ENCODE data around the gene JARID2. TPM values are rescaled to one million over a fixed set of nuclear protein-coding genes. Genes with fewer than 3 reads are reported as not detected.

Gene JARID2
- polyA plus RNA-seq, 1 donor from 2014 or later = 25.5 TPM

DNA sequence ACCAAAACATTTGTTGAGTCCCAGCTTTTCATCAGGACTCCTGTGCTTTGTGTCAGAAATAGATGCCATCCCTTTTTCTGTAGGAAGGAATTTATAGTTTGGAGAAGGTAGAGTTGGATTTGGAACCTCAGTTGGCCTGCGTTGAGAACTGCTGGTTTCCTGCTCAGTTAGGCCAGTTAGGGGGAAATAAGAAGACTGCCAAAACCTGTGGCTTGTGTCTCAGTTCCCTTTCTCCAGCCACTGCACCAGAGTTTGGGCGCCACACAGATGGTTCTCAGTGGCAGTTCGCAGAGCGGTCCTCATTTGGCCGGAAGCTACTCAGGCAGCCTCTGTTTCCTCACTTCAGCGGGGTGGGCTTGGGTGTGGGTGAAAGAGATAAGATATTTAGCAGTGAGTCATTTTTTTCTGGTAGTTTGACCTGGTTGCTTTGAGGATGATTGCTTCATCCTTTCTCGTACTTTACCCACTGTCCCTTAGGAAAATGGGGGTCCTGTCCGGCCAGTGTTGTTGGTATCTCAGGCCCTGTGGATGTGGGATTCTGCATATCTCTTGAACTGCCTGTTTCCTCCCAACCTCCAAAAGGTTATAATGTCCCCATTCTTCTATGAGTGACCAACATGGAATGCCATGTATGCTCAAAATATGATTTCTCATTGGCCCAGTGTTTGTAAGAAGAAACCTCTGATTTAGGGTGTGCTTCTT lies 53.7 kb downstream of the JARID2 start:
- Histone ChIP-seq H3K36me3 (ENCODE audit: insufficient read depth, low read length) (no peaks in the 10 kb centered on the region), H3K27me3 (ENCODE audit: insufficient read depth, low read depth, low read length) (no peaks in the 10 kb centered on the region), H2AFZ (ENCODE audit: low read depth, low read length) (no peak overlapping the region), H3K9me3 (ENCODE audit: low read length) (no peaks in the 10 kb centered on the region), H3K4me3 (ENCODE audit: low read length) (no peak overlapping the region), H3K27ac (ENCODE audit: low read length) (no peak overlapping the region), H4K20me1 (ENCODE audit: insufficient read depth) (no peaks in the 10 kb centered on the region), H3K9ac (ENCODE audit: low read length) (no peak overlapping the region), H3F3A (ENCODE audit: insufficient read depth, low read length, poor library complexity, severe bottlenecking) (no peaks in the 10 kb centered on the region), H3K79me2 (replicated peaks; ENCODE audit: insufficient read depth, low read length) (peaks cover 48% of the 10 kb centered on the region), H3K4me2 (ENCODE audit: low read length) (no peak overlapping the region), H3K9me2 (ENCODE audit: insufficient read depth, low read length) (no peaks in the 10 kb centered on the region)
- TF ChIP-seq EP300 (conservative IDR thresholded peaks at IDR 0.05; ENCODE audit: poor library complexity, severe bottlenecking) (no peak), SMC3 (conservative IDR thresholded peaks at IDR 0.05; ENCODE audit: poor library complexity) (no peak), TAF1 (IDR thresholded peaks at IDR 0.05; ENCODE audit: low read depth) (no peak), MXI1 (conservative IDR thresholded peaks at IDR 0.05; ENCODE audit: poor library complexity, severe bottlenecking) (no peak), POLR2AphosphoS5 (IDR thresholded peaks at IDR 0.05) (no peak), EZH2 (IDR thresholded peaks at IDR 0.05; ENCODE audit: borderline replicate concordance, insufficient read depth, low read length, poor library complexity, severe bottlenecking) (no peak), RAD21 (conservative IDR thresholded peaks at IDR 0.05) (no peak)
- TF ChIP-seq, protein P1, sequence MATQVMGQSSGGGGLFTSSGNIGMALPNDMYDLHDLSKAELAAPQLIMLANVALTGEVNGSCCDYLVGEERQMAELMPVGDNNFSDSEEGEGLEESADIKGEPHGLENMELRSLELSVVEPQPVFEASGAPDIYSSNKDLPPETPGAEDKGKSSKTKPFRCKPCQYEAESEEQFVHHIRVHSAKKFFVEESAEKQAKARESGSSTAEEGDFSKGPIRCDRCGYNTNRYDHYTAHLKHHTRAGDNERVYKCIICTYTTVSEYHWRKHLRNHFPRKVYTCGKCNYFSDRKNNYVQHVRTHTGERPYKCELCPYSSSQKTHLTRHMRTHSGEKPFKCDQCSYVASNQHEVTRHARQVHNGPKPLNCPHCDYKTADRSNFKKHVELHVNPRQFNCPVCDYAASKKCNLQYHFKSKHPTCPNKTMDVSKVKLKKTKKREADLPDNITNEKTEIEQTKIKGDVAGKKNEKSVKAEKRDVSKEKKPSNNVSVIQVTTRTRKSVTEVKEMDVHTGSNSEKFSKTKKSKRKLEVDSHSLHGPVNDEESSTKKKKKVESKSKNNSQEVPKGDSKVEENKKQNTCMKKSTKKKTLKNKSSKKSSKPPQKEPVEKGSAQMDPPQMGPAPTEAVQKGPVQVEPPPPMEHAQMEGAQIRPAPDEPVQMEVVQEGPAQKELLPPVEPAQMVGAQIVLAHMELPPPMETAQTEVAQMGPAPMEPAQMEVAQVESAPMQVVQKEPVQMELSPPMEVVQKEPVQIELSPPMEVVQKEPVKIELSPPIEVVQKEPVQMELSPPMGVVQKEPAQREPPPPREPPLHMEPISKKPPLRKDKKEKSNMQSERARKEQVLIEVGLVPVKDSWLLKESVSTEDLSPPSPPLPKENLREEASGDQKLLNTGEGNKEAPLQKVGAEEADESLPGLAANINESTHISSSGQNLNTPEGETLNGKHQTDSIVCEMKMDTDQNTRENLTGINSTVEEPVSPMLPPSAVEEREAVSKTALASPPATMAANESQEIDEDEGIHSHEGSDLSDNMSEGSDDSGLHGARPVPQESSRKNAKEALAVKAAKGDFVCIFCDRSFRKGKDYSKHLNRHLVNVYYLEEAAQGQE (IDR thresholded peaks at IDR 0.05; ENCODE audit: borderline replicate concordance) = no peak
- TF ChIP-seq, protein P2, sequence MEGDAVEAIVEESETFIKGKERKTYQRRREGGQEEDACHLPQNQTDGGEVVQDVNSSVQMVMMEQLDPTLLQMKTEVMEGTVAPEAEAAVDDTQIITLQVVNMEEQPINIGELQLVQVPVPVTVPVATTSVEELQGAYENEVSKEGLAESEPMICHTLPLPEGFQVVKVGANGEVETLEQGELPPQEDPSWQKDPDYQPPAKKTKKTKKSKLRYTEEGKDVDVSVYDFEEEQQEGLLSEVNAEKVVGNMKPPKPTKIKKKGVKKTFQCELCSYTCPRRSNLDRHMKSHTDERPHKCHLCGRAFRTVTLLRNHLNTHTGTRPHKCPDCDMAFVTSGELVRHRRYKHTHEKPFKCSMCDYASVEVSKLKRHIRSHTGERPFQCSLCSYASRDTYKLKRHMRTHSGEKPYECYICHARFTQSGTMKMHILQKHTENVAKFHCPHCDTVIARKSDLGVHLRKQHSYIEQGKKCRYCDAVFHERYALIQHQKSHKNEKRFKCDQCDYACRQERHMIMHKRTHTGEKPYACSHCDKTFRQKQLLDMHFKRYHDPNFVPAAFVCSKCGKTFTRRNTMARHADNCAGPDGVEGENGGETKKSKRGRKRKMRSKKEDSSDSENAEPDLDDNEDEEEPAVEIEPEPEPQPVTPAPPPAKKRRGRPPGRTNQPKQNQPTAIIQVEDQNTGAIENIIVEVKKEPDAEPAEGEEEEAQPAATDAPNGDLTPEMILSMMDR (IDR thresholded peaks at IDR 0.05; ENCODE audit: poor library complexity, severe bottlenecking) = no peak

GRCh38 chr6:15301179-15302006 lies 55.5 kb downstream of the JARID2 start:
- H3K9me2 ChIP-seq (ENCODE audit: insufficient read depth, low read length) = no peaks in the 10 kb centered on the region
- no peak for TF ChIP-seq TAF1 (IDR thresholded peaks at IDR 0.05; ENCODE audit: low read depth)
- TF ChIP-seq EZH2 (IDR thresholded peaks at IDR 0.05; ENCODE audit: borderline replicate concordance, insufficient read depth, low read length, poor library complexity, severe bottlenecking) = no peak
- TF ChIP-seq EP300 (conservative IDR thresholded peaks at IDR 0.05; ENCODE audit: poor library complexity, severe bottlenecking) = no peak
- no peak for TF ChIP-seq RAD21 (conservative IDR thresholded peaks at IDR 0.05)
- TF ChIP-seq SMC3 (conservative IDR thresholded peaks at IDR 0.05; ENCODE audit: poor library complexity) = no peak
- TF ChIP-seq, protein P1 (IDR thresholded peaks at IDR 0.05; ENCODE audit: borderline replicate concordance) = no peak
- TF ChIP-seq, protein P2 (IDR thresholded peaks at IDR 0.05; ENCODE audit: poor library complexity, severe bottlenecking) = no peak
- no peaks in the 10 kb centered on the region for H3F3A ChIP-seq (ENCODE audit: insufficient read depth, low read length, poor library complexity, severe bottlenecking)
- H3K4me2 ChIP-seq (ENCODE audit: low read length) = no peak overlapping the region
- H3K27me3 ChIP-seq (ENCODE audit: insufficient read depth, low read depth, low read length) = no peaks in the 10 kb centered on the region
- no peaks in the 10 kb centered on the region for H3K9me3 ChIP-seq (ENCODE audit: low read length)
- no peak overlapping the region for H3K27ac ChIP-seq (ENCODE audit: low read length)
- H3K36me3 ChIP-seq (ENCODE audit: insufficient read depth, low read length) = no peaks in the 10 kb centered on the region
- no peak overlapping the region for H3K9ac ChIP-seq (ENCODE audit: low read length)
- no peak overlapping the region for H2AFZ ChIP-seq (ENCODE audit: low read depth, low read length)
- peaks cover 50% of the 10 kb centered on the region for H3K79me2 ChIP-seq (replicated peaks; ENCODE audit: insufficient read depth, low read length)
- no peaks in the 10 kb centered on the region for H4K20me1 ChIP-seq (ENCODE audit: insufficient read depth)
- H3K4me3 ChIP-seq (ENCODE audit: low read length) = no peak overlapping the region
